Uterus (tissue), 4 donors: ENCODE data around the gene C1orf174. TPM values are rescaled to one million over a fixed set of nuclear protein-coding genes. Genes with fewer than 3 reads are reported as not detected.

Source experiments
- DNase-seq, 2 donors: peaks; one replicate each; pipeline ENCODE4 v3.0.0-alpha.2; 2019 to 2020
- H3K27ac ChIP-seq, 2 donors: fragments of 200-600 bp; sonication (generic); 1 replicate in 1 of 2; 2 replicates in 1 of 2; pipeline ENCODE4 v1.5.1; 2016 to 2018
- H3K27me3 ChIP-seq, 2 donors: fragments of 200-600 bp; sonication (generic); one replicate each; pipeline ENCODE4 v1.5.1; 2018 to 2019; ENCODE audit warnings: control low read depth in 1 of 2
- H3K36me3 ChIP-seq, 2 donors: fragments of 200-600 bp; sonication (generic); one replicate each; pipeline ENCODE4 v1.5.1; 2019; ENCODE audit warnings: control low read depth in 1 of 2
- H3K4me1 ChIP-seq, 2 donors: fragments of 200-600 bp; sonication (generic); one replicate each; pipeline ENCODE4 v1.5.1; 2018 to 2019; ENCODE audit warnings: control low read depth in 1 of 2
- H3K4me3 ChIP-seq, 2 donors: fragments of 200-600 bp; sonication (generic); 1 replicate in 1 of 2; 2 replicates in 1 of 2; pipeline ENCODE4 v1.5.1; 2018 to 2019; ENCODE audit warnings: mild to moderate bottlenecking in 1 of 2
- H3K9me3 ChIP-seq, 2 donors: fragments of 200-600 bp; sonication (generic); one replicate each; pipeline ENCODE4 v1.5.1; 2019; ENCODE audit warnings: control low read depth in 1 of 2
- CTCF ChIP-seq, 4 experiments: fragments of 200-600 bp in 2 of 4; fragments of 450-650 bp in 2 of 4; sonication (generic) in 2 of 4; IDR thresholded peaks; one replicate each; pipeline ENCODE4 v1.5.1; 2016 to 2019; ENCODE audit warnings: antibody characterized with exemption in 4 of 4, mild to moderate bottlenecking in 2 of 4, moderate library complexity in 1 of 4
- POLR2A ChIP-seq, 2 donors: fragments of 450-650 bp; IDR thresholded peaks; one replicate each; pipeline ENCODE4 v1.6.1; 2016; ENCODE audit warnings: antibody characterized with exemption in 2 of 2, mild to moderate bottlenecking in 1 of 2, moderate library complexity in 1 of 2
- intact Hi-C: fragments of 100-400 bp; cut with DNase I; formaldehyde crosslinking; loops from one replicate; pipeline ENCODE4 v1.15.1; 2023; ENCODE audit warnings: low total_unique reads
- total RNA-seq, 4 donors: library from RNA; depleted of rRNA in 3 of 4; stranded (reverse); fragments of >200 nt in 3 of 4; gene quantifications; one replicate each; pipeline versions ENCODE4 v1.1.0 to v1.2.4, GENCODE V29; 2014 to 2023
- donor health status: DM: yes; HTN: yes; CAD: no.

Gene C1orf174
- total RNA-seq, 4 donors from 2014 or later, result 6.4 to 41.9 (median 17.5) TPM

- H3K4me1 ChIP-seq, result no peaks in the 10 kb centered on the region
- intact Hi-C loops, result no loop called here
- H3K36me3 ChIP-seq, result no peaks in the 10 kb centered on the region
- no peak for DNase-seq
- no peaks in the 10 kb centered on the region for H3K9me3 ChIP-seq
- H3K27me3 ChIP-seq, result no peaks in the 10 kb centered on the region
- TF ChIP-seq CTCF (IDR thresholded peaks at IDR 0.05) (no peak), POLR2A (IDR thresholded peaks at IDR 0.05) (no peak)
- no peak overlapping the region for H3K4me3 ChIP-seq
- no peak overlapping the region for H3K27ac ChIP-seq
These were observed 12.1 kb upstream of the C1orf174 start for GRCh38 chr1:3911981-3912808.

- Histone ChIP-seq H3K27me3 (no peaks in the 10 kb centered on the region), H3K4me3 (no peak overlapping the region), H3K9me3 (no peaks in the 10 kb centered on the region), H3K4me1 (no peaks in the 10 kb centered on the region), H3K27ac (no peak overlapping the region), H3K36me3 (no peaks in the 10 kb centered on the region)
- peak; percentile 48 to 74 (median 67) for TF ChIP-seq CTCF (IDR thresholded peaks at IDR 0.05)
- no peak for TF ChIP-seq POLR2A (IDR thresholded peaks at IDR 0.05)
- DNase-seq, result peak in 1 of 2 donors; percentile 52
- intact Hi-C loops, result no loop called here
These were observed 11.1 kb upstream of the C1orf174 start for GRCh38 chr1:3910857-3911845.

GRCh38 chr1:3910049-3910731 is 10.1 kb upstream of the C1orf174 start:
- DNase-seq, result no peak
- no peaks in the 10 kb centered on the region for H3K36me3 ChIP-seq
- H3K4me3 ChIP-seq, result no peak overlapping the region
- H3K27me3 ChIP-seq, result no peaks in the 10 kb centered on the region
- H3K27ac ChIP-seq, result no peak overlapping the region
- no peaks in the 10 kb centered on the region for H3K4me1 ChIP-seq
- intact Hi-C loops, result no loop called here
- no peaks in the 10 kb centered on the region for H3K9me3 ChIP-seq
- TF ChIP-seq CTCF (IDR thresholded peaks at IDR 0.05), result no peak
- TF ChIP-seq POLR2A (IDR thresholded peaks at IDR 0.05), result no peak

- Histone ChIP-seq H3K36me3 (no peaks in the 10 kb centered on the region), H3K4me3 (no peak overlapping the region), H3K4me1 (no peaks in the 10 kb centered on the region), H3K9me3 (no peaks in the 10 kb centered on the region), H3K27ac (no peak overlapping the region), H3K27me3 (no peaks in the 10 kb centered on the region)
- intact Hi-C loops, result no loop called here
- TF ChIP-seq CTCF (IDR thresholded peaks at IDR 0.05) (no peak), POLR2A (IDR thresholded peaks at IDR 0.05) (no peak)
- DNase-seq, result no peak
These were observed 9.5 kb upstream of the C1orf174 start for GRCh38 chr1:3909615-3910014.
